Activated CD4-positive, CD25-positive, alpha-beta regulatory T cell treated with anti-CD3 and anti-CD28 coated beads, Interleukin-2, amount 50 U/mL, for 24 hours (primary cell): ENCODE measurements around the gene RINL.
A peak's percentile ranks its signal among the peaks of the same experiment; 100 is the strongest.

Experiments used
- ATAC-seq, 2 donors: fragments of 150-1000 bp; cut with Tn5 transposase; one replicate each; pipeline ENCODE4 v1.10.0; 2021; ENCODE audit warnings: mild to moderate bottlenecking in 1 of 2, moderate library complexity in 1 of 2

RINL gene, protein sequence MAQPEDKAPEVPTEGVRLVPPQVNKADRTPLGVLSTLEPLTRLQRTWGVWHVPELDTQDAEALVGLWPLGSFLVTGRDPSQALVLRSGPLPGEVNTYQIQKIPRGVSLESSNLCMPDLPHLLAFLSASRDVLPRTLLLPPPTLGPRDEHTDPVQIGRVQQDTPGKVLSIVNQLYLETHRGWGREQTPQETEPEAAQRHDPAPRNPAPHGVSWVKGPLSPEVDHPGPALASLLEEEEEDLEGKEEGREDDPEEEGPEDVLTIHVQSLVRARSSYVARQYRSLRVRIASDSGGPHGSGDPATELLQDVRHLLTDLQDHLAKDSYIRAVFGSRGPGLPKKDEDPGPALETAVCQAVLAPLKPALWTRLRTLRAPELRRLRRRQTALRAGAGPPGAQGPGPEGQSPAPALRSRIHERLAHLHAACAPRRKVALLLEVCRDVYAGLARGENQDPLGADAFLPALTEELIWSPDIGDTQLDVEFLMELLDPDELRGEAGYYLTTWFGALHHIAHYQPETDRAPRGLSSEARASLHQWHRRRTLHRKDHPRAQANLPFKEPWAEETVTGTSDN

DNA sequence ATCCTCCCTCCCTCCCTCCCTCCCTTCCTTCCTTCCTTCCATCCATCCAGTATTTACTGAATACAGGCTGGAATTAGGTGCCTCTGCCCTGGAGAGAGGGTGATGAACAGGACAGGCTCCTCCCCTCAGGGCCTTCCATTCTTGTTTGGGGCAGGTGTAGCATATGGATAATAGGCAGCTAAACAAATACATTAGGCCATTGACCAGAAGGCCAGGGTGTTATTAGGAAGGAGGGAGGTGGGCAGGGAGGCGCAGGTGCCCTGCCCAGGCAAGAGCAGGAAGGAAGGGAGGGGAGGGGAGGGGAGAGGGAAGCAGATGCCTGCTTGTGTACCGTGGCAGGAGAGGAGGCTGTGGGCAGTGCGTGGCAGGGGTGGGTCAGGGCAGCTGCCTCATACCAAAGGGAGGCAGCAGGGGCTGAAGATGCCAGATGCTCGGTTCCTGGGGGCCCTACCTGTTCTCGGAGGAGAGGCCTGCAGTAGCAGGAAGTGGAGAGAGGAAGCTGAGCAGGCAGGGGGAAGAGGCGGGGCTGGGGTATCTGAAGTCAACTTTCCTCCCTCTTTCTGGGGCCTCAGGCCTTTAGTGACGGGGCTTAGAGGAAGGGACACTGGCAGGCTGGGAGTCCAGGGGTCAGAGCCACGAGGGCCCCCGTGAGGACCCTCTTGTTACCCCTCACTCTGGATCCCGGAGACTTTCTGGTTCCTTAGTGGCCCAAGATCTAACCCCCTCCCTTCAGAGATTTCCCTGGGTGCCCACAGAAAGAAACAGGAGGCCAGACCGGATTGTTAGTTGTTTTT lies at the start of gene RINL:
Gene RINL, minus strand, starts transcription at position 495 of the 794 bp plus-strand sequence. CDS start 1,533 bp downstream, outside the sequence.
- ATAC-seq = peak; percentile 96

DNA sequence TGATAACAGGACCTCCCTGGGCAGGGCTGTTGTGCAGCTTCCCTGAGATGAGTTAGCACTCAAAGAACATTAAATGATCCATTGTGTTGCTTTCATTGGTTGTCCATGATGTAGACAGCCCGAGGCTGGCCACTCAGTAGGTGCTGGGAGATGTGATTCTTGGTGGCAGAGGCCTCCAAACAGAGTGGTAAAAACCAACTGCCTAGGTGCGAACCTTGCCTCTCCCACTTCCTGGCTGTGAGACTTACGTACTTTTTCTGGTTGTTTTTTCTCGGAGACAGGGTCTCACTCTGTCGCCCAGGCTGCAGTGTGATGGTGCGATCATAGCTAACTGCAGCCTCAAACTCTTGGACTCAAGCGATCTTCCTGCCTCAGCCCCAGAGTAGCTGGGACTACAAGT lies 46.3 kb upstream of the RINL start:
- ATAC-seq = no peak

DNA sequence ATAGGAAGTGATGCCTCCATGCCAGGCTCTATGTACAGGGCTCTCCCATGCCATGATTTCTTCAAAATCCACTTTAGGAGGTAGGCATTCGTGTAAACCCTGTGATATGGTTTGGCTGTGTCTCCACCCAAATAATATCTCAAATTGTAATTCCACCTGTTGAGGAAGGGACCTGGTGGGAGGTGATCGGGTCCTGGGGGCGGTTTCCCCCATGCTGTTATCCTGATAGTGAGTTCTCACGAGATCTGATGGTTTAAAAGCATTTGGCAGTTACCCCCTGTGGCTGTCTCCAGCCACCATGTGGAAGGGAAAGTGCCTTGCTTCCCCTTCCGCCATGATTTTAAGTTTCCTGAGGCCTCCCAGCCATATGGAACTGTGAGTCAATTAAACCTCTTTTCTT lies 44.4 kb upstream of the RINL start:
- no peak for ATAC-seq

DNA sequence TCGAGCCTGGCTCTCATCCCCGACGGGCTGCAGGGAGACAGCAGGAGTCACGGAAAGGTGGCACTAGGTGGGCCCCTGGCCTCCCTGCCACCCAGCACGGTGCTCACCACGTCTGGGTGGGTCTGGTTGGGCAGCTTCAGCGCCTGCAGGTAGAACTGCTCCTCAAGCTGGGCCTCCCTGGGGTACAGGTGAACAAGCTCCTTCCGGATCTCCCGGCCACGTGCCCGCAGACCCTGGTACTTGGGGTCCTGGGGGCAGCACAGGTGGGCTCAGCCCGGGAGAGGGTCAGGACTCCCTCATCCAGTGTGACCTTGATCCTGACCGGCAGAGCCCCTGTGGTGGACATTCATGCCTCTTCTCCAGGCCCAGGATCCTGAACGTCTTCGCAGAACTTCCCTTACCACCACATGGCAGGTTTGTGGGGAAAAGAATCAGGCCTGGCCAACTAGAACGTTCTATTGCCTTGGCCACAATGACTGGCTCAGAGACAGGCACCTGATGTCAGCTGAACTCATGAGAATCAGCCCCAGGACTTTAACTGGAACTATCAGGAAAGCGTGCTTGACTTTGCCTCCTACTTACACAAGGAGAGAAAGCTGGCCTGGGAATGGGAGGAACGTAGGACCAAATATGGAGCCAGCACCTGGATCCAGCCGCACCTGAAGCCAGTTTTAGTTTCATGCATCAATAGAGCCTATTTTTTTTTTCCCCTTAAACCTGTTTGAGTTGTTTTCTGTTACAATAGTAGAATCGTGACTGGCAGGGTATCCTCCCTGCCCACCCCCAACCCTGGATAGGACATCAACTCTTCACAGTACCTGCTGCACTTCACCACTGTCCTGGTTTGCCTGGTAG lies 43.6 kb upstream of the RINL start:
- no peak for ATAC-seq

DNA sequence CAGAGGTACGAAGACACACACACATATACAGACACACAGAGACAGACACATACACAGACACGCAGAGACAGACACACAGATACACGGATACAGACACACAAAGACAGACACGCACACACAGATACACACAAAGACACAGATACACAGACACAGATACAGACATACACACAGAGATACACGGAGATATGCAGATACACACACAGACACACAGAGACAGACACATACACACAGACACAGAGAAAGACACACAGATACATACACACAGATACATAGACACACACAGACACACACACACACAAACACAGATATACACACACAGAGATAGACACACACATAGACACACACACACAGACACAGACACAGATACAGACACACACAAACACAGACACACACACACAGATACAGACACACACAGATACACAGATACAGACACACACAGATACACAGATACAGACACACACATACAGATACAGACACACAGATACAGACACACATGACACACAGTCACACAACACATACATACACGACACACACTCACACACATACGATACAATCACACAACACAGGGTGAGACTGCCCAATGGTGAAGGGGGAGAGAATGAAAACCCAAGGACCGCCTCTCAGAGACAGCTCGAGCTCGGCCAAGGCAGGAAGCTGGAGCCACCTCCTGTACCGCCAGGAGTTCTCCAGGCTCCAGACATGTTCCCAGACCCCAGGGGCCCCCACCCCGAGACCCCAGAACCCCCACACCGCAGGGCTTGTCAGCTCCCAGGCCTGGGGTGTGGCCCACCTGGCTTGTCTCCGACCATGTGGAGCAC lies 42.7 kb upstream of the RINL start:
- ATAC-seq = no peak

DNA sequence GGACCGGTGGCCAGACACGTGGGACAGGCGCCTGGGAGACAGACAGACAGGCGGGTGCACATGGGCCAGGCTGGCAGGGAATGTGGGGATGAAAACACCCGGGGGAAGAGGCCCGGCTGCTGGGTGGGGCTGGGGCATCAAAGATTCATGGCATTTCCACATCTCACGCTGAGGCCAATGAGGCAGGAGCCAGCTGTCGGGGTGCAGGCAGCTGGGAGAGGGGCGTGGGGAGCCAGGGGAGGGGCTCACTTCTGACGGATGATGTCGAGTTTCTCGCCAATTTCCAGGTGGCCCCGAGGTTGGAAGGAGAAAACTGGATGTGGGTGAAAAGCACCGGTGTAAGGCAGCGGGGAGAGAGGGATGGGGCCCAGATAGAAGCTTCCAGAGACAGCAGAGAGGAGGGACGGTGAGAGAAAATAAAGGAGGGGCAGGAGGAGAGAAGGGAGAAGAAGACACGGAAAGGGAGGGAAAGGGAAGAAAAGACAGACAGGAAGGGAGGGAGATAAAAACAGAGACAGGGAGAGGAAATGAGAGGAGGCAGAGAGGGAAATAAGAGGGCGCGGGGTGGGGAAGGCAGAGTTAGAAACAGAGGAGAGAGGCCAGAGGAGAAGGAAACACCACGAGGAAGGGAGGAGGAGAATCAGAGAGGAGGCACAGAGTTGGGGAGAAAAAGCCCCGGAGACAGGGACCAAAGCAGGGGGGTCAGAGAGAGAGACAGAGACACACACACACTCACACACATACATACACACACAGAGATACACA lies 41.9 kb upstream of the RINL start:
- no peak for ATAC-seq

DNA sequence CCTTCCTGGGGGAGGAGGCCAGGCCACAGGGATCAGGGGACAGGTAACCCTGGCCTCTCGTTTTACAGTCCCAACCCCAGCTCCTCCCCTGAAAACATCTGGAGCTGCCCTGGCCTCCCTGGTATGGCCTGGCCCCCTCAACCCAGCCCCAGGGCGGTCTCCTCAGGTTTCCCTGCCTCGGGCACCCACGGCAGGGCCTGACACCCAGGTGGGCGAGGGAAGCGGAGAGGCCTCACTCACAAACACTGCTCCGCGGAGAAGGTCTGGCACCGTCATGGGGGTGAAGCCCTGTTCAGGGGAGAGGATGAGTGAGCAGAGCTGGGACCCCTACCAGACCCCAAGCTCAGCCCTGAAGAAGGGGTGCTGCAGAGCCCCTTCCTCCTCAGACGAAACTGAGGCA lies 40.5 kb upstream of the RINL start:
- ATAC-seq = no peak

DNA sequence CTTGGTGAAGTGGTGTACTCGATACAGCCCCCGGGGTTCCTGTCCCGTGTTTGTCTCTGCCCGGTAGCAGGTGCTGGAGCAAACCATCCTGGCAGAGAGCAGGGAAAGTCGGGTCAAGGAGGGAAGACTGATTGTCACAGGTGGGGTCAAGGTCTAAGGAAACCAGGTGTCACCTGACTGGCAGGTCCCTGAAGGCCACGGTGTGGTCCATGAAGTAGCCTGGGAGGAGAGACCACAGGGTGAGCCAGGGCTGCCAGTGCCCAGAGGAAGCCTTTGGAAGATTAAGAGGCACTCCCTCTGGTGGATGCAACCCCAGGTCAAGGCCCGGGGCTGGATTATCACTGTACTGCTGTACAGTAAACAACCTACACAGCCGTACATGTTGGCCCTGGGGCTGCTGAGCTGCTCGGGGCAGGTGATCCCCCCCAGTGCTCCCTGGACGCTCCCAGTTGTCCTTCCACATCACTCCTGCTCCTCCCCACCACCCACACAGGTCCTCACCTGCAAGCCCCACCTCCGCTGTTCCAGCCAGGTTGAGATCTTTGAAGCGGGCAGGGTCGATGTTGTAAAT lies 39.9 kb upstream of the RINL start:
- no peak for ATAC-seq

DNA sequence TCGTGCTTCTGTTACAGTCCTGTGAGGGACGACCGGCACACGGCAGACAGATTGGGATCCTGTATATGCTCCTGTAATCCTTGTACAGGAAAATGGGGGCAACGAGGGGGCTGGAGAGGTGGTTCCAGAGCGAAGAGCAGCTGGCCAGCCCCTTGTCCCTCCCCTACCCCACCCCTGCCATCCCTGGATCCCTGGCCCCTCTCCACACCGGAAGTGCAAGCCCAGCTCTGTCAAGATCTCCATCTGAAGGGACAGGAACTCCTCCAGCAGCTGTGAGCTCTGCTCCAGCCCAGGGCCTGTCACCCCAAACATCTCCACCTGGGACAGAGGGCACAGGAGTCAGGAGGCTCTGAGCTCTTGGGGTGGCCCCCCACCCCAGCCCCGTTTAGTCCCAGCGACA lies 39.4 kb upstream of the RINL start:
- ATAC-seq = no peak

DNA sequence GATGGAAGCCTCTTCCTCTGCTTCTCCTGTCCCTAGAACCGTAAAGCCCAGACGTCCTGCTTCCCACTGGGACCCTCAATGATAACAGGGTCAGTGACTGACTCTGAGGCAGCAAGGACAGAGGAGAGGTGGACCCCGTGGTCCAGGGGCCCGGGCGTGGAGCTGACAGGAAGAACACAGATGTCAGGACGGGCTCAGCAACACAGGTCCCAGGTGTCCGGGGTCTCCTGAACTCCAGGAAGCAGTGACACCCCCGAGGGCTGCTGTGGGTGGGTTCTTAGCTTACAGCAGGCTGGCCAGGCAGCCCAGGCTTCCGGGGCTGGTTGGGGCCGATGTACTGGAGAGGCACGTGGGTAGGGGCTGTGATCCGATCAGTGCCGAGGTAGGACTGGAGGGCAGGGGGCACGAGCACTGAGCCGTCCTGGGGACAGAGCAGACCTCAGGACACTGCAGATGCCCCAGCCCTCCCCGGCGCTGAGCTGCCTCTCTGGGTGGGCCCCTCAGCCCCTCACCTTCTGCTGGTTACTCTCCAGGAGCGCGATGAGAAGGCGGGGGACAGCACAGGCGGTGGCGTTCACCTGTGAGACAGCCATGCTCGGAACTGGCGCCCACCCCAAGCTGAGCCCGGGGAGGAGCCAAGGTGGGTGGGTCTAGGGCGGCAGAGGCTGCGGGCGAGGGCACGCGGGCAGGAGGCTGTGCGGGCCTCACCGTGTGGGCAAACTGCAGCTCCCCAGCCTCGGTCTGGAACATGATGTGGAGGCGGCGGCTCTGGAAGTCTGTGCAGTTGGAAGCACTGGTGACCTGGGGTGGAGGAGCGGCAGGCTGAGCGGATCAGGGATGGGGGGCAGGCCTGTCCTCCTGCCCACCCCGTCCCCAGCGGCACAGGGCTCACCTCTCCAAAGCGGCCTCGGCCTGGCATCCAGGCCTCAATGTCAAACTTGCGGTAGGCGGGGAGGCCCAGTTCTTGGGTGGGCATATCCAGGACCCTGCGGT lies 37.5 kb upstream of the RINL start:
- ATAC-seq = no peak

DNA sequence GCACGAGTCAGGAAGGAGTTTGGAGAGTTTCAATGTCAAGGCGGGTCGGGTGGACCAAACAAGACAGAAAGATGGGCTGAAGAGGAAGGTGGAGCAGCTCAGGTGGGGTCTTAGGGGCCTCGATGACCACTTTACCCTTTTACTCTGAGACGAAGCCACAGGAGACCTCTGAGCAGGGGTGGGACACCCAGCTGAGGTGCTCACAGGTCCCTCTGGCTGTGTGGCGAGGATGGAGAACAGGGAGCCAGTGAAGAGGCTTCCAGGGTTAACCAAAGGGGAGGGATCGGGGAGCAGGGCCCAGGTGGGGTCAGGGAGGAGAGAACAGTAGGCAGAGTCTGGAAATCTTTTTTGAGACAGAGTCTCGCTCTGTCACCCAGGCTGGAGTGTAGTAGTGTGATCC lies 35.9 kb upstream of the RINL start:
- ATAC-seq = no peak

DNA sequence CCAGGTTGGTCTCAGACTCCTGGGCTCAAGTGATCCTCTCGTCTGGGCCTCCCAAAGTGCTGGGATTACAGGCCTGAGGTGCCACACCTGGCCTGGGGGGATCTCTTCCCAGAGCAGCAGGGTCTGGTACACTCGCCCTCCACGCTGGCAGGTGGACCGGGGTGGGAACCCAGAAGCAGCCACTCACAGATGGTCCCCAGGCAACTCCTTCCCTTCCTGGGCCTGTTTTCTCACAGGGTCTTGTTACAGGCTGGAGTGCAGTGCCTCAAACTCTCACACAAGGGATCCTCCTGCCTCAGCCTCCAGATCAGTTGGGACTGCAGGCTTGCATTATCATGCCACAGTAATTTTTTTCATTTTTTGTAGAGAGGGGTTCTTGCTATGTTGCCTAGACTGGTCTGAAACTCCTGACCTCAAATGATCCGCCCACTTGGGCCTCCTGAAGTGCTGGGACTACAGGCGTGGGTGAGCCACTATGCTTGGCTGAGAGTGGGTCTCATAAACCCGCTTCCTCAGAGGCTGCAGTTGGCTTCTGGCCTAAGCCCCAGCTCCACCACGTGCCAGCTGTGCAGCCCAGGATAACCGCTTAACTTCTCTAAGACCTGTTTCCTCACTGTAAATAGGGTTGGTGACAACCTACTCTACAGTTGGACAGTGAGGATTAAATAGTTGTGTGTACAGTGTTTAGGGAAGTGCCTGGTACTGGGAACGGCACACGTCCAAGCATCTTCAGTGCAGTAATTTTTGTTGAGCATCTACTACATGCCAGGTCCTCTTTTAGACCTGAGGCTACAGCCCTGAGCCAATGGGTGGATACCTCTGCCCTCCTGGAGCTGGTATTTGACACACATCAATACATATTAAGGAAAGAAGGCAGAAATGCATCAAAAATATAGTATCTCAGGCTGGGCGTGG lies 34.8 kb upstream of the RINL start:
- ATAC-seq = no peak

DNA sequence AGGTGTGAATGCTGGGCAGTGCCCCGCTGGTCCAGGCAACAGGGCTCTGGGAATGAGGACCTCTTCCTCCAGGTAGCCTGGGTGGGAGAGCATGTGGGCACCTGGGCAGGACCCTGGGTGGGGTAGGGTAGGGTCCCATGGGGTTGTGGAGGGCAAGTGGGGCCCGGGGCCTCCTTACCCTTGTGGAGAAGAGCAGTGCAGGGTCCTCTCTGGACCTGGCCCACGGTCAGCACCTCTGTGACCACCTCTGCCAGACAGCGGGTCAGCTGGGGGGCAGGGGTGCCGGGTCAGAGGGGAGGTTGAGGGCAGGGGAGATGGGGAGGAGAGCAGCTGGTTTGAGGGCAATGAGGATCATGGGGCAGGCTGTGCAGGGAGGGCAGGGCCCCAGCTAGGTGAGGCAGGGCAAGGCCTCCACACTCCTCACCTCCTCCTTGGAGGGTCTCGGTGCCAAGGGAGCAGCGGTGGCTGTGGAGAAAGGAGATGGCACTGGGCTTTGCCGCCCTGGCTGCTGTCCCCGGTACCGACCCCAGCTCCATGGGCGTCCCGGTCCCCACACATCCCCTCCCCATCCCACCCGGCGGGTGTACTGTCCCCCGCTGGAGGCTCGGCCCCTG lies 33.4 kb upstream of the RINL start:
- no peak for ATAC-seq

DNA sequence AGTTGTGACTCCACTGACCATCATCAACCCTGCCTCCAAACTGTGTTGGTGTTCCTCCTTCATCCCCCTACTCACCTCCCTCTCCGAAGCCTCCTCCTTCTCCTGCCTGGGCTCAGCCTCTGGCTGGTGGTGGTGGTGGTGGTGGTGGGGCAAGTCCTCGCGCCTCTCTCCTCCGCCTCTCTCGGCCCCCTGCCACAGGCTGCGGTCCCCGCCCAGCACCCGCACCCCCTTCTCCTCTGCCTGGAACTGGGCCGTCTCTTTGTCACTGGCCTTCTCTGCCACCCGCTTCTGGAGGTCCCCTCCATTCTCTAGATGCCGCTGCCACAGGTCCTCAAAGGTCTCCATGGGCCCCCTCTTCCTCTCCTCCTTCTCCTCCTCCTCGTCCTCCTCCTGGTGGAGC lies 32.4 kb upstream of the RINL start:
- ATAC-seq = no peak

DNA sequence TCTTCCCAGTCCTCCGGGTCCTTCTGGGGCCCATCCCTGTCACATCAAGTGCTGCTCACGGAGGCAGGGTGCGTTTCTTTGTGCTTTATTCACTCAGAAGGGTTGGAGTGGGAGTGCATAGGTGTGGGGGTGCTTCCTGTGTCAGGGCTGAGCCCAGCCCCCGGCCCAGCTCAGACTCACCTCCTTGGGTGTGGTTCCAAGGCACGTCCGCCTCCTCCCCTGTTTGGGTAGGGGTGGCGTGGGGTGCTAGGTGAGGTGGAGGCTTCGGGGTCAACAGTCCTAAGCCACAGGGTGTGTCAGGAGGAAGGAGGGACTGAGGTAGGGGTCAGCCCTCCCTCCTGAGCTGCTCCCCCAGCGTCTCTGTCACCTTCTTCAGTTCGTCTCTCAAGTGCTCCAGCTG lies 30.8 kb upstream of the RINL start:
- no peak for ATAC-seq

DNA sequence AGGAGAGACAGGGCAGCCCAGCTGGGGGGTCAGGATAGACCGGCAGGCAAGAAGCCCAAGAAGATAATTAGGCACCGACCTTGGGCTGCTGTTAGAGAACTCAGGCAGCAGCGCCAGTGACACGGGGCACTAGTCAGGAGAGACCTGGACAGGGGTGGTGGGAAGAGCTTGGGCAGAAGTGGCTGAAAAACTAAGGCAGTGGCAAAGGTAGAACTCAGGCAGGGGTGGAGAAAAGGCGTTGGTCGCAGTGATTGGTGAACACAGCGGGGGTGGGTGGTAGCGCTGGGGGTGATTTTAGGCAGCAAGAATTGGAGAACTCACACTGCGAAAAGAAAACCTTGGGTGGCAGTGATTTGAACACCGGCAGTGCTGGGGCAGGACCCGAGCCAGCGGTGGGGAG lies 29.6 kb upstream of the RINL start:
- ATAC-seq = no peak

DNA sequence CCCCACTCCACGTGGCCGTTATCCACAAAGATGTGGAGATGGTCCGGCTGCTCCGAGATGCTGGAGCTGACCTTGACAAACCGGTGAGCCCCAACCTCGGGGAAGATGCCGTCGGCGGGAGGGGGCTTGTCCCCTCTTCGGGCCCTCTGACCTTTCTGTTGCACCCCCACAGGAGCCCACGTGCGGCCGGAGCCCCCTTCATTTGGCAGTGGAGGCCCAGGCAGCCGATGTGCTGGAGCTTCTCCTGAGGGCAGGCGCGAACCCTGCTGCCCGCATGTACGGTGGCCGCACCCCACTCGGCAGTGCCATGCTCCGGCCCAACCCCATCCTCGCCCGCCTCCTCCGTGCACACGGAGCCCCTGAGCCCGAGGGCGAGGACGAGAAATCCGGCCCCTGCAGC lies 29.2 kb upstream of the RINL start:
- no peak for ATAC-seq

DNA sequence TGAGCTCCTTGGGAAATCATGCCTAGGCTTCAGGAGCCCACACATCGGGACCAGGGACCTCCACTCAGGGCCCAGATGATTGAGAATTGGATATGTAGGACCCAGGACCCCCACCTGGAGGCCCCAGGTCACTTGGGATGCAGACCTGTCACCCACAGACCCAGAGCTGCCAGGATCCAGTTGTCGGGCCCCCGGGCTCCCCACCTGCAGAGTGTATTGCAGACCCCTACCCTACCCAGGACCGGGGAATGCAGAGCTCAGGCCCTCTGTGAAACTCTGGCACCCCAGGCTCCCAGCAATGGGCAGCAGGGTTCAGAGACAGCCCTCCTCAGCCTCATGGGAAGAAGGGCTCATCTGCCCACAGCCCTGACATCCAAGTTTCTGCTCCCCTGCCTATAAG lies 27.5 kb upstream of the RINL start:
- no peak for ATAC-seq
